ENCODE data around the gene PDE1A. TPM values are rescaled to one million over a fixed set of nuclear protein-coding genes. Genes with fewer than 3 reads are reported as not detected.

Gene PDE1A
- total and polyA plus RNA-seq, 4 donors = 0.64 to 5.2 (median 1.7) TPM

GRCh38 chr2:182247831-182248230, 179.0 kb downstream of the PDE1A start:
- Histone ChIP-seq H3K36me3 (ENCODE audit: control insufficient read depth in 4 of 4, insufficient read depth in 3 of 4, low read depth in 1 of 4, low read length in 3 of 4) (no peaks in the 10 kb centered on the region), H3K9me3 (ENCODE audit: control insufficient read depth in 4 of 4, low read length in 3 of 4) (no peaks in the 10 kb centered on the region), H3K4me3 (ENCODE audit: low read depth in 1 of 3, low read length in 3 of 3) (no peak overlapping the region), H3K27me3 (ENCODE audit: control insufficient read depth in 4 of 4, insufficient read depth in 4 of 4, low read length in 3 of 4) (no peaks in the 10 kb centered on the region), H3K4me1 (ENCODE audit: control insufficient read depth in 4 of 4, insufficient read depth in 4 of 4, low read length in 3 of 4) (no peaks in the 10 kb centered on the region), H3K27ac (ENCODE audit: low read depth in 1 of 2, low read length in 2 of 2) (no peak overlapping the region), H3K9ac (ENCODE audit: low read depth in 1 of 2, low read length in 2 of 2) (no peak overlapping the region)
- 54% methylated on average over 1 of the region's 1 CpG for WGBS
- no peak for DNase-seq (ENCODE audit: low spot score)
- TF ChIP-seq HNF4A (conservative IDR thresholded peaks at IDR 0.05) = no peak
- TF ChIP-seq, protein P1, sequence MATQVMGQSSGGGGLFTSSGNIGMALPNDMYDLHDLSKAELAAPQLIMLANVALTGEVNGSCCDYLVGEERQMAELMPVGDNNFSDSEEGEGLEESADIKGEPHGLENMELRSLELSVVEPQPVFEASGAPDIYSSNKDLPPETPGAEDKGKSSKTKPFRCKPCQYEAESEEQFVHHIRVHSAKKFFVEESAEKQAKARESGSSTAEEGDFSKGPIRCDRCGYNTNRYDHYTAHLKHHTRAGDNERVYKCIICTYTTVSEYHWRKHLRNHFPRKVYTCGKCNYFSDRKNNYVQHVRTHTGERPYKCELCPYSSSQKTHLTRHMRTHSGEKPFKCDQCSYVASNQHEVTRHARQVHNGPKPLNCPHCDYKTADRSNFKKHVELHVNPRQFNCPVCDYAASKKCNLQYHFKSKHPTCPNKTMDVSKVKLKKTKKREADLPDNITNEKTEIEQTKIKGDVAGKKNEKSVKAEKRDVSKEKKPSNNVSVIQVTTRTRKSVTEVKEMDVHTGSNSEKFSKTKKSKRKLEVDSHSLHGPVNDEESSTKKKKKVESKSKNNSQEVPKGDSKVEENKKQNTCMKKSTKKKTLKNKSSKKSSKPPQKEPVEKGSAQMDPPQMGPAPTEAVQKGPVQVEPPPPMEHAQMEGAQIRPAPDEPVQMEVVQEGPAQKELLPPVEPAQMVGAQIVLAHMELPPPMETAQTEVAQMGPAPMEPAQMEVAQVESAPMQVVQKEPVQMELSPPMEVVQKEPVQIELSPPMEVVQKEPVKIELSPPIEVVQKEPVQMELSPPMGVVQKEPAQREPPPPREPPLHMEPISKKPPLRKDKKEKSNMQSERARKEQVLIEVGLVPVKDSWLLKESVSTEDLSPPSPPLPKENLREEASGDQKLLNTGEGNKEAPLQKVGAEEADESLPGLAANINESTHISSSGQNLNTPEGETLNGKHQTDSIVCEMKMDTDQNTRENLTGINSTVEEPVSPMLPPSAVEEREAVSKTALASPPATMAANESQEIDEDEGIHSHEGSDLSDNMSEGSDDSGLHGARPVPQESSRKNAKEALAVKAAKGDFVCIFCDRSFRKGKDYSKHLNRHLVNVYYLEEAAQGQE (IDR thresholded peaks at IDR 0.05) = no peak

DNA sequence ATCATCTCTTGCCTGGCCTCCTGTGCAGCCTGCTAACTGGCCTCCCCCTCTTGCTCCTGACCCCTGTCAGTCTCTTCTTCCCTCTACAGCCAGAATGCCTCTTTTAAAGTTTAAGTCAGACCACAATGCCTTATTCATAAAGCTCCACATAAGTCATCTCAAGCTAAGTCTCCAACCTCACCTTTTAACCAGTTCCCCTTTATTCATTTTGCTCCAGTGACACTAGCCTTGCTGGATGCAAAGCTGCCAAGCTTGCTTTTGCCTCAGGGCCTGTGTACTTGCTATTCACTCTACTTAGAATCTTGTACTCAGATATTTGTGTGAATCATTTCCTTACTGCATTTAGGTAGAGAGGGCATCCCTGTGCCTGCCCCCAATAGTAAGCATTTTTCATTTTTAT, 180.9 kb downstream of the PDE1A start:
- Histone ChIP-seq H3K4me3 (ENCODE audit: low read depth in 1 of 3, low read length in 3 of 3) (no peak overlapping the region), H3K9ac (ENCODE audit: low read depth in 1 of 2, low read length in 2 of 2) (no peak overlapping the region), H3K27ac (ENCODE audit: low read depth in 1 of 2, low read length in 2 of 2) (no peak overlapping the region), H3K4me1 (ENCODE audit: control insufficient read depth in 4 of 4, insufficient read depth in 4 of 4, low read length in 3 of 4) (peaks cover 0 to 3% (median under 1%) of the 10 kb centered on the region in 4 donors), H3K9me3 (ENCODE audit: control insufficient read depth in 4 of 4, low read length in 3 of 4) (no peaks in the 10 kb centered on the region), H3K36me3 (ENCODE audit: control insufficient read depth in 4 of 4, insufficient read depth in 3 of 4, low read depth in 1 of 4, low read length in 3 of 4) (no peaks in the 10 kb centered on the region), H3K27me3 (ENCODE audit: control insufficient read depth in 4 of 4, insufficient read depth in 4 of 4, low read length in 3 of 4) (no peaks in the 10 kb centered on the region)
- no peak for TF ChIP-seq MAX (IDR thresholded peaks at IDR 0.05)
- no peak for TF ChIP-seq GABPA (IDR thresholded peaks at IDR 0.05 in 1 of 2, conservative IDR thresholded peaks at IDR 0.05 in 1 of 2)
- no peak for TF ChIP-seq SP1 (IDR thresholded peaks at IDR 0.05)
- TF ChIP-seq EGR1 (IDR thresholded peaks at IDR 0.05; ENCODE audit: low read depth in 2 of 2) = no peak
- TF ChIP-seq RAD21 (IDR thresholded peaks at IDR 0.05) = no peak
- TF ChIP-seq ZBTB33 (IDR thresholded peaks at IDR 0.05) = no peak
- TF ChIP-seq NR2F2 (IDR thresholded peaks at IDR 0.05) = no peak
- no peak for TF ChIP-seq HNF4G (IDR thresholded peaks at IDR 0.05)
- TF ChIP-seq FOXA2 (IDR thresholded peaks at IDR 0.05) = no peak
- TF ChIP-seq HNF4A (conservative IDR thresholded peaks at IDR 0.05) = no peak
- no peak for TF ChIP-seq RXRA (IDR thresholded peaks at IDR 0.05)
- TF ChIP-seq, protein P2, sequence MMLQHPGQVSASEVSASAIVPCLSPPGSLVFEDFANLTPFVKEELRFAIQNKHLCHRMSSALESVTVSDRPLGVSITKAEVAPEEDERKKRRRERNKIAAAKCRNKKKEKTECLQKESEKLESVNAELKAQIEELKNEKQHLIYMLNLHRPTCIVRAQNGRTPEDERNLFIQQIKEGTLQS (IDR thresholded peaks at IDR 0.05) = no peak
- TF ChIP-seq, protein P3, sequence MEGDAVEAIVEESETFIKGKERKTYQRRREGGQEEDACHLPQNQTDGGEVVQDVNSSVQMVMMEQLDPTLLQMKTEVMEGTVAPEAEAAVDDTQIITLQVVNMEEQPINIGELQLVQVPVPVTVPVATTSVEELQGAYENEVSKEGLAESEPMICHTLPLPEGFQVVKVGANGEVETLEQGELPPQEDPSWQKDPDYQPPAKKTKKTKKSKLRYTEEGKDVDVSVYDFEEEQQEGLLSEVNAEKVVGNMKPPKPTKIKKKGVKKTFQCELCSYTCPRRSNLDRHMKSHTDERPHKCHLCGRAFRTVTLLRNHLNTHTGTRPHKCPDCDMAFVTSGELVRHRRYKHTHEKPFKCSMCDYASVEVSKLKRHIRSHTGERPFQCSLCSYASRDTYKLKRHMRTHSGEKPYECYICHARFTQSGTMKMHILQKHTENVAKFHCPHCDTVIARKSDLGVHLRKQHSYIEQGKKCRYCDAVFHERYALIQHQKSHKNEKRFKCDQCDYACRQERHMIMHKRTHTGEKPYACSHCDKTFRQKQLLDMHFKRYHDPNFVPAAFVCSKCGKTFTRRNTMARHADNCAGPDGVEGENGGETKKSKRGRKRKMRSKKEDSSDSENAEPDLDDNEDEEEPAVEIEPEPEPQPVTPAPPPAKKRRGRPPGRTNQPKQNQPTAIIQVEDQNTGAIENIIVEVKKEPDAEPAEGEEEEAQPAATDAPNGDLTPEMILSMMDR (IDR thresholded peaks at IDR 0.05; ENCODE audit: low read depth, low read length, missing input control) = no peak
- no peak for TF ChIP-seq YY1 (IDR thresholded peaks at IDR 0.05)
- TF ChIP-seq, protein P1 (IDR thresholded peaks at IDR 0.05) = no peak
- no peak for TF ChIP-seq TAF1 (conservative IDR thresholded peaks at IDR 0.05)
- no peak for TF ChIP-seq FOXA1 (IDR thresholded peaks at IDR 0.05)
- TF ChIP-seq JUND (IDR thresholded peaks at IDR 0.05) = no peak
- DNase-seq (ENCODE audit: low spot score) = no peak
